HepG2 (cell line): ENCODE measurements around the gene CBLN4. TPM values are rescaled to one million over a fixed set of nuclear protein-coding genes. Genes with fewer than 3 reads are reported as not detected.

Experiments
- ATAC-seq: fragments of 200-7000 bp; cut with Tn5 transposase; 3 replicates; pipeline ENCODE4 v1.9.1; 2020; ENCODE audit warnings: mild to moderate bottlenecking, moderate library complexity
- BruUV-seq: library from RNA; stranded (reverse); fragments of 400-500 nt; replicated peaks from 2 replicates; lab custom pipeline; 2021; lab: Mats Ljungman, UMichigan
- CTCF ChIA-PET: fragments of 300-600 bp; formaldehyde crosslinking; extraction: SDS; loops from one replicate; lab custom pipeline; 2021; ENCODE audit warnings: low total read pairs, inconsistent platforms, low intra/inter-chr PET ratio; lab: Yijun Ruan, JAX
- POLR2A ChIA-PET: fragments of 350-600 bp; sonication (Branson Sonifier 250); formaldehyde crosslinking; loops from one replicate; lab custom pipeline; 2020; ENCODE audit warnings: antibody characterized with exemption, inconsistent platforms; lab: Yijun Ruan, JAX
- DNase-seq: peaks from one replicate; pipeline ENCODE4 v3.0.0-alpha.2; 2015; ENCODE audit warnings: low spot score
- FAIRE-seq: peaks from 3 replicates; lab custom pipeline; 2011; peaks lifted over from hg19 to GRCh38; lab: Jason Lieb, UNC
- H2AFZ ChIP-seq: one replicate; pipeline ENCODE4 v1.6.1; 2011; ENCODE audit warnings: low read length, inconsistent platforms
- H3K27ac ChIP-seq: fragments of 300-600 bp; 3 replicates; pipeline ENCODE4 v1.8.0; 2011; ENCODE audit warnings: mixed run types, mild to moderate bottlenecking, mixed read lengths, low read length, inconsistent platforms; ENCODE audit not compliant: insufficient read depth; ENCODE audit errors: extremely low read length
- H3K27me3 ChIP-seq, 2 experiments: fragments of 200-600 bp in 1 of 2; 2 replicates in 1 of 2; 3 replicates in 1 of 2; pipeline versions ENCODE4 v1.6.0 to v1.8.0; 2011; ENCODE audit warnings: low read length in 2 of 2, mild to moderate bottlenecking in 2 of 2, moderate library complexity in 2 of 2, inconsistent platforms in 1 of 2; ENCODE audit not compliant: insufficient read depth in 2 of 2, control insufficient read depth in 1 of 2
- H3K36me3 ChIP-seq, 2 experiments: fragments of 200-600 bp in 1 of 2; replicated peaks in 1 of 2; 2 replicates in 1 of 2; 3 replicates in 1 of 2; pipeline versions ENCODE4 v1.5.1 to v1.8.0; 2011; ENCODE audit warnings: low read length in 2 of 2, inconsistent platforms in 1 of 2; ENCODE audit not compliant: insufficient read depth in 2 of 2, control insufficient read depth in 1 of 2
- H3K4me1 ChIP-seq: 2 replicates; pipeline ENCODE4 v1.5.1; 2012; ENCODE audit warnings: low read length, inconsistent platforms; ENCODE audit not compliant: insufficient read depth
- H3K4me2 ChIP-seq: 2 replicates; pipeline ENCODE4 v1.6.0; 2011; ENCODE audit warnings: low read depth, low read length, inconsistent platforms
- H3K4me3 ChIP-seq, 3 experiments: fragments of 200-600 bp in 1 of 3; sonication (generic), shearing (Covaris generic) in 1 of 3; replicated peaks in 1 of 3; 2 replicates each; pipeline ENCODE4 v1.5.1; 2011 to 2016; ENCODE audit warnings: low read length in 3 of 3, inconsistent platforms in 2 of 3, low read depth in 2 of 3, mild to moderate bottlenecking in 2 of 3, control low read depth in 1 of 3, mixed read lengths in 1 of 3; ENCODE audit not compliant: insufficient read depth in 1 of 3
- H3K79me2 ChIP-seq: one replicate; pipeline ENCODE4 v1.6.1; 2011; ENCODE audit warnings: low read length, inconsistent platforms; ENCODE audit not compliant: insufficient read depth
- H3K9ac ChIP-seq: 2 replicates; pipeline ENCODE4 v1.6.0; 2011; ENCODE audit warnings: mild to moderate bottlenecking, low read depth, low read length, inconsistent platforms; ENCODE audit not compliant: insufficient read depth
- H3K9me3 ChIP-seq: 2 replicates; pipeline ENCODE4 v1.5.1; 2012; ENCODE audit warnings: mild to moderate bottlenecking, low read length
- H4K20me1 ChIP-seq: 2 replicates; pipeline ENCODE4 v1.6.0; 2011; ENCODE audit warnings: inconsistent platforms, mild to moderate bottlenecking, low read length, moderate library complexity; ENCODE audit not compliant: insufficient read depth
- LCORL ChIP-seq, 2 experiments: fragments of 450-650 bp in 1 of 2; sonication (generic) in 1 of 2; formaldehyde crosslinking in 1 of 2; IDR thresholded peaks; 2 replicates each; pipeline versions ENCODE4 v1.5.0 to v1.6.1; 2017 to 2020; ENCODE audit warnings: antibody characterized with exemption in 1 of 2, missing genetic modification reagents in 1 of 2
- ZNF30 ChIP-seq: sonication (generic); formaldehyde crosslinking; IDR thresholded peaks from 2 replicates; pipeline ENCODE4 v1.5.0; 2020; ENCODE audit warnings: mild to moderate bottlenecking, missing genetic modification reagents
- WGBS: methylation state at CpG from one replicate; pipeline ENCODE4 v1.1.6; 2017; ENCODE audit warnings: low lambda C conversion rate; 5-methylcytosine and 5-hydroxymethylcytosine counted together
- in situ Hi-C: cut with HindIII; loops from 2 replicates; pipeline ENCODE4 v1.10.0; 2017; ENCODE audit warnings: low pct_unique_long_range_greater_than_20kb; ENCODE audit not compliant: extremely low pct_ligation_motif_present
- intact Hi-C: fragments of 100-400 bp; cut with micrococcal nuclease; formaldehyde crosslinking; loops from one replicate; pipeline ENCODE4 v1.10.0; 2022; ENCODE audit not compliant: unreplicated experiment
- polyA plus RNA-seq, 8 experiments: library from polyadenylated mRNA; depleted of rRNA in 3 of 8; stranded (reverse) in 7 of 8; unstranded in 1 of 8; fragments of >200 nt; fragmentation: Illumina TruSeq in 4 of 8; extraction: Trizol in 4 of 8; gene quantifications; 2 replicates each; pipeline versions ENCODE4 v1.2.1 to v1.2.3, GENCODE V29; 2011 to 2016; ENCODE audit warnings: low read depth in 4 of 8, missing spikeins in 1 of 8, mixed read lengths in 1 of 8; ENCODE audit not compliant: insufficient read depth in 1 of 8
- total RNA-seq, 5 experiments: library from RNA; depleted of rRNA; stranded (reverse); fragments of >200 nt; fragmentation: Illumina TruSeq; extraction: Trizol; gene quantifications; 2 replicates each; pipeline ENCODE4 v1.2.3, GENCODE V29; 2016; ENCODE audit warnings: low read depth in 1 of 5
- TF ChIP-seq, protein P1 (sequence below): sonication (generic); formaldehyde crosslinking; IDR thresholded peaks from 2 replicates; pipeline ENCODE4 v1.4.0; 2020; ENCODE audit warnings: mild to moderate bottlenecking, missing genetic modification reagents

CBLN4 gene
- total and polyA plus RNA-seq, 2 of the 13 experiments (the other 11 are each of a cell fraction or from before 2014, with no cell fraction given), result not detected

DNA sequence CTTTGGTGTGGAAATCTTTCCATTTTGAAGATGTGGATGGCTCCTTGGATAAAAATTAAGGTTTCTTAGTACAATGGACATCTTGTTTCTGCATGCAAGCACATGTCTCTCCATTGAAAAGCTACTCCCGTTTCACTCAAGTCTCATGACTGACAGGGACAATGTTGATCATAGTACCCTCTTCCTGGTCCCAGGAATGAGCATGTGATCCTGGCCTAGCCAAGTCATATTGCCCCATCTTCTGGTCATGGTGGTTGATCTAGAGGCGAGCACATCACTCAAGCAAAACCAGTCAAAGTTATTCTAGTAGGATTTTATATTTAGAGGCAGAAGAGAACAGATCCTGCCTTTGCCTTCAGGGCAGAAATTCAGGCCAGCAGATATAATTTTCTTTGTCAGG lies 12.2 kb upstream of the CBLN4 start:
- POLR2A ChIA-PET, result no interaction called here
- BruUV-seq, result no TSS peak
- intact Hi-C loops (no loop called here), in situ Hi-C loops (no loop called here)
- no peaks in the 10 kb centered on the region for H3K4me1 ChIP-seq
- DNase-seq, result no peak
- H3K36me3 ChIP-seq, result no peaks in the 10 kb centered on the region
- peaks cover 99% of the 10 kb centered on the region for H3K9me3 ChIP-seq
- no peak overlapping the region for H3K27ac ChIP-seq
- no peaks in the 10 kb centered on the region for H3K79me2 ChIP-seq
- WGBS, result 5% methylated on average over 2 of the region's 2 CpGs
- no peaks in the 10 kb centered on the region for H3K27me3 ChIP-seq
- no peak overlapping the region for H3K4me3 ChIP-seq
- H2AFZ ChIP-seq, result no peak overlapping the region
- no peak for TF ChIP-seq ZNF30 (CRISPR knock-in tag)
- TF ChIP-seq LCORL (IDR thresholded peaks at IDR 0.05), result no peak
- TF ChIP-seq LCORL (CRISPR knock-in tag; IDR thresholded peaks at IDR 0.05), result no peak
- TF ChIP-seq, protein P1, sequence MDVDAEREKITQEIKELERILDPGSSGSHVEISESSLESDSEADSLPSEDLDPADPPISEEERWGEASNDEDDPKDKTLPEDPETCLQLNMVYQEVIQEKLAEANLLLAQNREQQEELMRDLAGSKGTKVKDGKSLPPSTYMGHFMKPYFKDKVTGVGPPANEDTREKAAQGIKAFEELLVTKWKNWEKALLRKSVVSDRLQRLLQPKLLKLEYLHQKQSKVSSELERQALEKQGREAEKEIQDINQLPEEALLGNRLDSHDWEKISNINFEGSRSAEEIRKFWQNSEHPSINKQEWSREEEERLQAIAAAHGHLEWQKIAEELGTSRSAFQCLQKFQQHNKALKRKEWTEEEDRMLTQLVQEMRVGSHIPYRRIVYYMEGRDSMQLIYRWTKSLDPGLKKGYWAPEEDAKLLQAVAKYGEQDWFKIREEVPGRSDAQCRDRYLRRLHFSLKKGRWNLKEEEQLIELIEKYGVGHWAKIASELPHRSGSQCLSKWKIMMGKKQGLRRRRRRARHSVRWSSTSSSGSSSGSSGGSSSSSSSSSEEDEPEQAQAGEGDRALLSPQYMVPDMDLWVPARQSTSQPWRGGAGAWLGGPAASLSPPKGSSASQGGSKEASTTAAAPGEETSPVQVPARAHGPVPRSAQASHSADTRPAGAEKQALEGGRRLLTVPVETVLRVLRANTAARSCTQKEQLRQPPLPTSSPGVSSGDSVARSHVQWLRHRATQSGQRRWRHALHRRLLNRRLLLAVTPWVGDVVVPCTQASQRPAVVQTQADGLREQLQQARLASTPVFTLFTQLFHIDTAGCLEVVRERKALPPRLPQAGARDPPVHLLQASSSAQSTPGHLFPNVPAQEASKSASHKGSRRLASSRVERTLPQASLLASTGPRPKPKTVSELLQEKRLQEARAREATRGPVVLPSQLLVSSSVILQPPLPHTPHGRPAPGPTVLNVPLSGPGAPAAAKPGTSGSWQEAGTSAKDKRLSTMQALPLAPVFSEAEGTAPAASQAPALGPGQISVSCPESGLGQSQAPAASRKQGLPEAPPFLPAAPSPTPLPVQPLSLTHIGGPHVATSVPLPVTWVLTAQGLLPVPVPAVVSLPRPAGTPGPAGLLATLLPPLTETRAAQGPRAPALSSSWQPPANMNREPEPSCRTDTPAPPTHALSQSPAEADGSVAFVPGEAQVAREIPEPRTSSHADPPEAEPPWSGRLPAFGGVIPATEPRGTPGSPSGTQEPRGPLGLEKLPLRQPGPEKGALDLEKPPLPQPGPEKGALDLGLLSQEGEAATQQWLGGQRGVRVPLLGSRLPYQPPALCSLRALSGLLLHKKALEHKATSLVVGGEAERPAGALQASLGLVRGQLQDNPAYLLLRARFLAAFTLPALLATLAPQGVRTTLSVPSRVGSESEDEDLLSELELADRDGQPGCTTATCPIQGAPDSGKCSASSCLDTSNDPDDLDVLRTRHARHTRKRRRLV (CRISPR knock-in tag), result no peak
- no peak for ATAC-seq
- CTCF ChIA-PET, result no interaction called here
- FAIRE-seq, result no peak
- no peak overlapping the region for H3K4me2 ChIP-seq
- no peak overlapping the region for H3K9ac ChIP-seq
- no peaks in the 10 kb centered on the region for H4K20me1 ChIP-seq
